Right renal cortex interstitium (tissue), 3 donors: ENCODE results near the gene GRIK3. TPM values are rescaled to one million over a fixed set of nuclear protein-coding genes. Genes with fewer than 3 reads are reported as not detected.

Experiments used
- DNase-seq, 3 donors: peaks; one replicate each; pipeline ENCODE4 v3.0.0-alpha.2; 2013; ENCODE audit warnings: low read depth in 3 of 3, low spot score in 2 of 3
- polyA plus RNA-seq, 3 donors: library from polyadenylated mRNA; unstranded; fragments of 120-200 nt; gene quantifications; one replicate each; pipeline ENCODE4 v1.2.1, GENCODE V29; 2013; ENCODE audit not compliant: insufficient read length in 3 of 3

The GRIK3 gene
- polyA plus RNA-seq, 3 donors, result 2.6 to 3.4 (median 3.1) TPM

DNA sequence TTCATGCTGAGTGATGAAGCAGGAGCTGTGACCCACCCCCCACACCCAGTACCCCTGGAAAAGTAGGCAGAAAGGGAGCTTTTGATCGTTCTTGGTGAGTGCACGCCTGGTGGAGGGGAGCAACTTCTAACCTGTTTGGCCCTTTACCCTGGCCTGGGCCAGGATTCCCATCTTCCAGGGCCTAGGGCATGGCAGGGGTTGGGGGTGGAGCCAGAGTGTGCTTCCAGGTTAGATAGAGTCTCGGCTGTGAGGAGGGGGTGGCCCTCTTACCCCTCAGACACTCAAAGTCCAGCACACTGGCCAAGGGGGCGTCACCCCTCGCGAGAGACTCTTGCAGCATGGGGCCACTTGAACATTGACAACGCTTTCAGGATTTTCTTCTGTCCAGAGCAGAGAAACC, 236.6 kb downstream of the GRIK3 start:
- DNase-seq, result no peak

DNA sequence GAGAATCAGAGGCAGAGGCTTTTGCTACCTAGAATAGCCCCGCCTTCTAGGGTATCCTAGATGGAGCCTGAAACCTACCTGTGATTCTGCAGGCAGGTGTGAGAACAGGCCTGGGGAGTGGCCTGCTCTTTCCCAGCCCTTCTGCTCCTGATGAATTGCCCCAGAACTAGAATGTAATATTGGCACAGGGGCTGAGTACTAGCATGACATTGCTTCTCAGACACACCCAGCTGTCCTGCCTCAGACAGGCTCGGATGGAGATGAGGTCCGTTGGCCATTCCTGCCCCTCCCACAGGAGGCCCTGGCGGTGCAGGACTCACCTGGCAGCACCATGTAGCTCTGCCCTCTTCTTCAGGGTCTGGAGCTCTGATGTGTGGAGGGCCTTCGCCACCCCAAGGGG, 237.6 kb downstream of the GRIK3 start:
- DNase-seq, result no peak

DNA sequence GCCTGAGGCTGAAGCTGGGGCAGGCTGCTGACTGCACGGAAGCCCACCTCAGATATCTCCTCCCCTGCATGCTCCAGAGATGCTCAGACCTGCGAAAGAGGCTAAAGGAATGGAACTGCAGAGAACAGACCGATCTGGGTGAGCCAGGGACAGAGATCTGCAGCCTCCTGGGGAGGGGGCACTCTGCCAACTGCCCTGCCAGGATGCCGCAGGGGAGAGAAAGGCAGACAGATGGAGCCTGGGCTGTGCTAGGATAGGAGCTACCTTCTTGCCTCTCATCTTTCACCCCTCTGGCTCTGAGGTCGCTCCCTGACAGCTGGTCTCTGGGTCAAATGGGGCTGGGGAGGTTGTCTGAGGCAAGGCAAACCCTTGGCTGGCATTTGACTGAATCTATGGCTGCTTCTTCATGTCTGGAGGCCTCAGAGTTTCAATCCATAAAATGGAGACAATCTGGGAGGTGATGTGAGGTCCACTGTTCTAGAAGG, 238.2 kb downstream of the GRIK3 start:
- DNase-seq, result no peak

DNA sequence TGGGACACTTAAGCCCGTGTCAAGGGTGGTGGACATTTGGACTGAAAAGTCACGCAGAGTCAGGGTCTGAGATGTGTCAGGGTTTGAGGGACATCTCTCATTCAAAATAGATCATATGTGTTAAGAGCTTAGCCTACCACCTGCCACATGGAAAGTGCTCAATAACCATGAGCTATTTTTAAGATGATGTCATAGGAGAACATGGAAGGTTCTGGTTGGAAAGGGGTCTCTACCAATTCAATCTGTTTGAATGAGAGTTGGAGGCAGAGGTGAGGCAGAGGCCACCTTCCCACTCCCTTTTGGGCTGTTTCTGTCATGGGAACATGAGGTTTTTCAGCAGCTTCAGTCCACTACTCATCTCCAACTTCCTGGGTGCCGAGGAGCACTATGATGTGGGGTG, 239.9 kb downstream of the GRIK3 start:
- no peak for DNase-seq

DNA sequence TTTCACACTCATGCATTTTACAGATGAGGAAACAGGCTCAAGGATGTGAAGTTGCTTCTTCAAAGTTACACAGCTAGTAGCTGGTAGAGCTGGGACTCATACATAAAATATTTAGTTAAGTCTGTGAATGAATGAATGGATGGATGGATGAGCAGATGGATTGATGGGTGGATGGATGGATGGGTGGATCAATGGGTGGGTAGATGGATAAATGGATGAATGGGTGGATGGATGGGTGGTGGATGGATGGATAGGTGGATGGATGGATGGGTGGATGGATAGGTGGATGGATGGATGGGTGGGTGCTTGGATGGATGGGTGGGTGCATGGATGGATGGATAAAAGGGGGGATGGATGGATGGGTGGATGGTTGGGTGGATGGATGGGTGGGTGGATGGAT, 240.9 kb downstream of the GRIK3 start:
- DNase-seq, result no peak

DNA sequence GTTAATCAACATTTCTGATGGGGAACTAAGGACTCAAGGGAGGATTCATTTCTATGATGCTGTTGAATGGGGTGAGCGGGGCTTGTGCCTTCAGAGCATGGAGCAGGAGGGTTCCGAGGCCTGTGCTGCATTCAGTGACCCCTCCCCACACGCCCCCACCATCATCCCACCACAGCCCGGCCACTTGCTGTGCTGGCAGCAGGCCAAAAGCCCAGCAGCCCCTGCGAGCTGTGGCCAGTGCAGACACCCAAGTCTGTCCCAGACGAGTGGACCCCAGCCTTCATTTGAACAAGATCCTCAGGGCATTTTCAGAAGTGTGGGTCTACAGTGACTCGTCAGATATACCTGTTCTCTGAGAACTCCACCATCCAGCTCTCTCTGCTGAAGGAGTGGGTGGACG, 242.0 kb downstream of the GRIK3 start:
- no peak for DNase-seq

DNA sequence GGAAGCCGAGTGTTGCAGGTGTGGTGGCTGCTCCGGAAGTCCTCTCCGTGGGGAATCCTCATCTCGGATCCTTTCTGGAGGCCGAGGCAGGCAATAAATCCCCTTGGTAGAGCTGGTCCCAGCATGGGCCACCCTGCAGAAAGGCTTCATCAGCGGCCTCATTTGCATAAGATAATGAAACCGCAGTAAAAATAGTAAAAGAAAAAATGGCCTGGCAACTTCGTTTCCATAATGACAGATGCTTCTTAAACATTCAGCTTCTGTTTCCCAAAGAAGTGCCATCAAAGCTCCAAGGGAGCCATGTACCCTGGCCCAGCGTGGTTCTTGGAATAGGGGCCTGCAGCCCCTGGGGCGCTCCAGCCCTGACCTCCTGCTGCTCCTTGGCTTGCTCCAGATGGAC, 244.1 kb downstream of the GRIK3 start:
- no peak for DNase-seq

DNA sequence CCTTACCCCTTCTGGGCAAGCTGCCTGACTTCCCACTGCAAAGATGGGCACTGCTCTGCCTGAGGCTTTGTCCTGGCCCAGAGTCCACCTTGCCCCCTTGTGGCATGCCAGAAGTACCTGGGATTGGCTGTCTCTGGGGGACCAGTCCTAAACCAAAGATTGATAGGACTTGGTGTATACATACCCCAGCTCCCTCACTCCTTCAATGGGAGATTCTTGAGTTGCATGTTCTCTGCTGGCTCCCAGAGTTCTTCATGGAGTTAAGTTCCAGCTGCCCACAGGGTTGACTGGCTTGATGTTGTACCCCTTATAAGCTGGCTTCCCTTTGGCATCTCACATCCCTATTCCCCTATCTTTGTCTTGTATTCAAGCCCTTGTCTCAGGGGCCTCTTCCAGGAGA, 244.8 kb downstream of the GRIK3 start:
- DNase-seq, result no peak

DNA sequence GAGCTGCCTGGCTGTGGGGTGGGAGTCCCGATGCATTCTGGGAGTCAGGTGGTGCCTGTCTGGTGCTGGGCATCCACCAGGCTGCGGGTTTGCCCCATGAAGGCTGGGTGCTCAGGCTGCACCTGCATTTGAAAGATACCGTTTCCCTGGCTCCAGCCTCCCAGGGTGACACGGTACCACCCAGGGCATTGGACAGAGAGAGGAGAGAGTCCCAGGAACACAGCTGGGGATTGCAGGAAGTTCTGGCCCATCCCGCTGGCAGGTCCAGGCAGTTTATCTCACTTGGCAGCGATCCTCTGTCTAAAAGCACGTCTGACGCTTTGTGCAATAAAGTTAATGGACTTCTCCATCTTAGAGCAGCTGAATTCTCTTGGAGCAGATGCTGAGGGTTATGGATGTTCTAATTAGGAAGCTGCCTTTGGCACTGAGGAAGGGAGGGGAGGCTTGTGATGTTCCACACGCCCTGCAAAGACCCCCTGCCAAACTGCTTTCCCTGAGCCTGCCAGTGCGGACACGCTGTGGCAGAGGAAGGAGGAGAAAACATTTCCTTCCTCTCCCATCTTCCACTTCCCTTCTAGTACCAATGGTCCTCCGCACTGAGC, 246.9 kb downstream of the GRIK3 start:
- no peak for DNase-seq

DNA sequence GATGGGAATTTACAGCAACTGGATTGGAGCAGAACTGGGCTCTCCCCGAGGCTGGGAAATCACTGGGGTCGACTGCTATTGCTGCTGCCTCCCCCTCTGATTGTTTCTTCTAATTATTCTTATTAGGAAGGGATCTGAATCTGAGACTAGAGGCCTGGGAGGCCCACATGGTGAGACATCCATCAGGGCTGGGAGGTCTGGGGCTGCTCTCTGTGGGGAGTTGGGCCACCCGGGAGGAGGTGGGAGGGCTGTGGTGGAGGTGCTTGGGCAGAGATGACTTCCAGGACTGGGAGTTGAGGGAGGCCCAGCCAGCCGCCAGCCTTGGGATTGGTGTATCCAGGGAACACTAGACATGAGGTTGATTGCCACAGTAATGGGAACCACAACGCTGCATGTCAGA, 247.9 kb downstream of the GRIK3 start:
- DNase-seq, result no peak

DNA sequence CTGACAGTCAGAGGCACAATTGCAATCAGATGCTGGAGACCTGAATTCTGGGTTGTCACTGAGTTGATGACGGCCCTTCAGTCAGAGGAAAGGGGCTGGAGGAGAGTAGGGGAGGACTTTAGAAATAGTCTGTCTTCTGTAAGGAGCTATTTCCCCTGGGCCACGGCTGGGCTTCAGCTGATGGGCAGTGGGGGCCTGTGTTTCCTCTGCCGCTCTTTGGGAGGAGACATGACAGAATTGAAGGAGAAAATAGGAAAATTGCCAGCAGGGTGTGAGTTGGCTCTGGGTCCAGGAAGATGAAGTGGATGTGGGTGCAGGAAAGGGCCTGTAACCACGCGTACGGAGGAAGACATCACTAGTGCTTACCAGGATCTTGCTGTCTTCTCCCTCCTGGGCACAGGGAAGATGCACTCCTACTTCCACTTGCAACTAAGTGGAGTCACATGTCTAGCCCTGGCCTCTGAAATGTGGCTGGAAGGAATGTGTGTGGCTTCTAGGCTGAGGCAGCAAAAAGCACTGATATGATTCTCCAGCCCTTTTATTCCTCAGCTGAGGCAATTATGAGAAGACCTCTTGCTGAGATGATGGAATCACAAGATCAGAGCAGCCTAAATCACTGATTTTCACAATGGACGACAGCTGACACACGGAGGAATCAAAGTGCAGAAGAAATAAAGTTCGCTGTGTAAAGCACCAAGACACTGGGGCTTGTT, 250.0 kb downstream of the GRIK3 start:
- no peak for DNase-seq

DNA sequence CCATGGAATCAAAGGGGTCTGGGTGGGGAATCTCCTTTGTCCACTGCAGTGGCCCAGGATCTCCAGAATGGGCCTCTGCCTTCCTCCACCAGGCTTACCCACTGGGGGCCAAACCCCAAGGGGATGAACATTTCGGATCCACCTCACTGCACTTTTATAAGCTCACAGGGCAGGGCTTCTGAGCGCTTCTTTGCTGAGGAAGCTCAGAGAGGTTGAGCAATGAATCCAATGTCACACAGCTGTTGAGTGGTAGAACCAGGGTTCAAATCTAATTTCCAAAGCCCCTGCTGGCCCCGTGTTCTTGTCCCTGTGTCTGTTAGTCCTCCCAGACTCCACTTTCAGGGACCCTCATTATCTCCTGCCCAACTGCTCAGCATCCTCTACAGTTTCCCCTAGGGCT, 250.8 kb downstream of the GRIK3 start:
- no peak for DNase-seq

DNA sequence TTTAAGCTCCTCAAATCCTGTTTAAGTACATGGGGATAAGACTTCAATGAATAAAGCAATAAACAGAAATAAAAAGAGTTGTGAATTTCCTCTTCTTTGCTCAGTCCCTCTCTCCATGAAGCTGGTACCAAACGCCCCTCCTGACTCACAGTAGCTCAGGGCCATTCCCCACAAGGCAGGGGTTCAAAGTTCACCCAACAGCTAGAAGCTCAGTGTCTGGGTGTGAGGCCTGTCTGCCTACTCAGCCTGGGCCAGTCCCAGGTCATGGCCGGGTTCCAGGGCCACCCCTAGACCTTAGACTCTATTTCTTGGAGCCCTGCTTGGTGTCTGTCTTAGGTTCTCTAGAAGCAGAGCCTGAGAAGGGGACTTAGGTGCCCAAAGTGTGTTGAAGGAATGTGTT, 251.5 kb downstream of the GRIK3 start:
- DNase-seq, result no peak

DNA sequence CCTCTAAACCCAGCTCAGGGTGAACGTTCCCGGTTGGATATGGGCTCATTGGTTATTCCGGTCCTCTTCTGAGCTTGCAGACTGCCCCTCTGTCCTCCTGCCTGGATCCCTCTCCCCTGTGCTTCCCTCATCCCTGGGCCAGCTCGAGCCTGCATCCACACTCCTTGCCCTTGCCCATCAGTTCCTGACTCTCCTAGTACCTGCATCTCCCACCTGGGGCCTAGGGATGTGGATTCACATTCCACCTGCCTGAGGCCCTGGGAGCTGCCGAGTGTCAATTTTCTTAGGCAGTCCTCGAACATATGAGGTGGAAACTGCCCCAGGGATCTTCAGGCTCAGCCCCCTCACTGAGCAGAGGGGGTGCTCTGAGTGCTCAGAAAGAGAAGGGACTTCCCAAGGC, 252.2 kb downstream of the GRIK3 start:
- no peak for DNase-seq

DNA sequence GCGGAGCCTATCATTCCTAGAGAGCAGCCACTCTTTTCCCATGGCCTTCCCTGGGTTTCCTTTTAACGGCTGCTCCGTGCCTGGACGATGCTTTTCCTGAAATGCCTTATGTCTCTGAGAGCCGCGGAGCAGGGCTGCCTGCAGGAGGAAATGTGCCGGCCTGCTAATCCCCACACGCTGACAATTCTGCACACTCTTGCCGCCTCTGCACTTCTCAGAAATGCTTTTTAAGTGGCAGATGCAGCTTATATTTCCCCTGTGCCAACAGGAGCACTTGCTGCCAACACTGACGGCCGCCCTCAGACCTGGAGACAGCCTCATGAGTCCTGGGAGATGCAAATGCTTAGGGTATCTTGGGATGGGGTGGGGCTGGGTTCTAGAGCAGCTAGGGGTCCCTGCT, 253.2 kb downstream of the GRIK3 start:
- no peak for DNase-seq

DNA sequence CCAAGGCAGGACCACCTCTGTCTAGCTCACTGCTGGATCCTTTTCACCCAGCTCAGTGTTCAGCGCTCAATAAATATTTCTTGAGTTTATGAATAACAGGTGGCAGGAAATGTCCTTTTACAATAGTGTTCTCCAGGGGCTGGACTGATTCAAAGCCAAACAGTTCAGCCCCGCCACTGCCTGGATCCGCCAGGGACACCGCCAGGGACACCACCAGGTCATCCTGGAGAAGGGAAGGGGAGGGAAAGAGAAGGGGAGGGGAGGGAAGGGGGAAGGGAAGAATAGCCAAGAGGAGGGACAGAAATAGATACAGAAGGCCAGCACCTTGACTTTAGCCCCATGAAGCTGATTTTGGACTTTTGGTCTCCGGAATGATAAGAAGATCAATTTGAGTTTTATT, 255.6 kb downstream of the GRIK3 start:
- DNase-seq, result no peak

DNA sequence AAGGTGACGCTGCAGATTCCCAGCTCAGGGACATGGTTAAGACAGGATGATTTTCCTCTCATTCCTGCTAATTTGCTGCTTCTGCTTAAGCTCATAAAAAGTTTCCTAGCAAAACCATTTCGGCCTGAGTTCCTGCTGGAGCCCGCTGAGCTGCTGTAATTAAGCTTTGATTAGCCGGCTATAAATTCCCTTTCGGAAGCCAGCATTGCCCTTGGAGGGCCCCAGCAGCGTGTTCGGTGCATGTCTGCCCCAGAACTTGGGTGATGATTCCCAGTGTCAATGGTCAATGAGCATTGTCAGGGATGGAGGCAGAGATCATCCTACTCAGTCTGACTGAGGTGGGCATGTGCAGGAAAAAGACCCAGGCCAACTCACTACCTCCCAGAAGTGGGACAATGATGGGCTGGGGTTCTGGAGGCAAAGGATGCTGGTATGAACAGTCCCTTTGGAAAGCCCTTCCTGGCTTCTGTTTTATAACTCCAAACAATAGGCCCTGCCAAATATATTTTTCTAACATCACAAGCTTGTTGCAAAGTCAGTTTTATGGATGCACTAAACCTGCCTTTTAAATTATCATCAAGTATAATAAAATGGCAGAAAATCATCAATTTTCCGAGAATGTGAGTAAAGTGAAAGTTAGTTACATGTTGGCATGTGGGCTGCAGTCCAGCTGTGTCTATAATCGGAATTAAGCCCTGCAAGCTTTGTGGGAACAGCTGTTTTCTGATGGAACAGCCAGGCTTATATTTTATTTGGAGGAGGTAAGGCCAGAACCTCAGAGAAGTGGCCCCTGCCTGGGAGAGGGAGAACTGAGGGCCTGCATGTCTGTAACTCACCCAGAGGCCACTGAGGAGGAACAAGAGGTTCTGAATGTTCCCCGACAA, 257.1 kb downstream of the GRIK3 start:
- peak; percentile 25 to 47 (median 30) for DNase-seq

DNA sequence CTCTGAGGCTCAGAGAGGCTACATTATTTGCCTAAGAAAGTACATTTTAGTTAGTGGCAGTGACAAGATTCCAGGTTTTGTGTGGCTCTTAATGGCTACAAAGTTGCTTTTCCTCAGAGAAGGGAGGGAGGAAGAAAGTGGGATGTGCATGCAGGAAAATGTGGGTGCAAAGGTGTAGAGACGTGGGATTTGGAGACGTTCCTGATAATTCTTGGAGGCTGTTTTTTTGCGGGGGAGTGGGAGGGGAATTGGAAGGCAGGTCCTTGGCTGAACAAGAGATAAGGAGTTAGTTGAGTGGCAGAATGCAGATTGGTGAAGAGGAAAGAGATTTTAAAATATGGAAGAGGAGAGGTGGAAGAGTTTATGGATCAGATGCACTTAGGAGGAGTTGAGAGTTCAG, 258.1 kb downstream of the GRIK3 start:
- DNase-seq, result no peak

DNA sequence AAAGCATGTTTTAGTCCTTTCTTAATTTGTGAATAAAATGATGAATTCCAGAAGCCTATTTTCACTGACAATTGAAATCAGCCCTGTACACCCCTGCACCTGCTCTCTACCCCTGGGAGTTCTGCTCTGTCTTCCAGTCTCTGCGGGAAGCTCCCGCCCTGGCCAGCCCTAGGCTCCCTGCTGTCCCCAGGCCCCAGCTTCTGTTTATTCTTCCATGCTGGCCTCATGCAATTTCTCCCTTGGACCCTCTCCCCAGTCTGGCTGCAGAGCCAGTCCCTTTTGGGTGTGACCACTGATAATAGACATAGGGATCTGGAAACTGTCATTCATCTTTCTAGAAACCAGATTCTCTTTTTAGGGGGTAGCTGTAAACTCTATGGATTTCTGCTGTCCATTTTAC, 258.6 kb downstream of the GRIK3 start:
- no peak for DNase-seq

DNA sequence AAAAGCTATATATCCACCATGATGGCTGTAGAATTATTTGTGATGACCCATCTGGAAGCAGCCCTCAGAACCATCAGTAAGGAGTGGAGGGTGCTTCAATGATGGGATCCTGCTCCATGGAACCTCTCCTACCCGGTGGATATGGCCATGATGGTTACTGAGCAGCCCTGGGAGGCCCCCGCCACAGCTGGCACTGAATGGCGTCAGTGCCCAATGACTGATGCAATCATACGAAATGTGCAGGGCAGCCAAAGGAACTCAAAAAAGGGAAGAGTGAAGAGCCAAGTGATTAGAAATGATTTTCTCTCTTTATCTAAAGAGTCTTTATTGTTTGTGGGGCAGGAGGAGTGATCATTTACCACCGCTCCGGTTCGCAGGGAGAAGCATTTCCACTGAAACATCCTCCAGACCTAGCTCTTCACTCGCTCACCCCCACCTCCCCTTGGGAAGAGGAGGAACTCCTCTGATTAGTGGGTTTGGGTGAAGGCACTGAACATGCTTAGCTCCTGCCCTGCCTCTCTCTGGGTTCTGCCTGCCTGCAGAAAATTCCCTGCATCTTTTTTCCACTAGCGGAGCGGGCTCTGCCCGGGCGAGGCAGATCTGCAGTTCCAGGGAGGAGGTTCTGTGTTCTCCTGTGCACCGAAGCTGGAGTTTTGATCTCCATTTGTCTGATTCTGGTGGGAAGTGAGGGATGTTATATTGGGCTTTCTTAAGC, 260.3 kb downstream of the GRIK3 start:
- DNase-seq, result no peak
